H1 (cell line): Measurements from ENCODE around the gene TMC6. TPM values are rescaled to one million over a fixed set of nuclear protein-coding genes. Genes with fewer than 3 reads are reported as not detected.

Experiments used
- ATF2 ChIP-seq: IDR thresholded peaks from 2 replicates; pipeline ENCODE4 v1.6.1; 2012; ENCODE audit warnings: low read length, inconsistent platforms
- CHD2 ChIP-seq: IDR thresholded peaks from 2 replicates; pipeline ENCODE4 v1.6.1; 2012; ENCODE audit warnings: low read length, improper control_type of control experiment
- polyA plus RNA-seq, 7 experiments: library from polyadenylated mRNA; depleted of rRNA in 3 of 7; stranded (reverse) in 5 of 7; unstranded in 2 of 7; fragments of >200 nt in 5 of 7; fragments of 200-250 nt in 2 of 7; gene quantifications; 1 replicate in 5 of 7; 2 replicates in 1 of 7; 4 replicates in 1 of 7; pipeline versions ENCODE4 v1.2.1 to v1.2.3, GENCODE V29; 2011 to 2013; ENCODE audit warnings: missing spikeins in 2 of 7, mixed read lengths in 2 of 7
- total RNA-seq: library from RNA; stranded (reverse); fragmentation: NEBNext Ultra II Directional; extraction: Animal tissue kit (Norgen Biotek cat#: 25700); gene quantifications from 2 replicates; pipeline ENCODE4 v1.2.1, GENCODE V29; 2021

The TMC6 gene
- total and polyA plus RNA-seq, 2 of the 8 experiments (the other 6 are each of a cell fraction or from before 2014, with no cell fraction given): 39.4 to 77.6 TPM

GRCh38 chr17:78101112-78101511 lies 27.4 kb downstream of the TMC6 start (continued):
- no peak for TF ChIP-seq ATF2
- no peak for TF ChIP-seq CHD2
- TF ChIP-seq, all 59 proteins: peak for 0
